Neural crest cell (in vitro differentiated cells): Measurements from ENCODE around the gene GAREM1. TPM values are rescaled to one million over a fixed set of nuclear protein-coding genes. Genes with fewer than 3 reads are reported as not detected.

Experiments used
- DNase-seq: peaks from one replicate; pipeline ENCODE4 v3.0.0; 2021; ENCODE audit warnings: low read depth, mixed read lengths, low spot score
- H3K27ac Mint-ChIP-seq: one replicate; pipeline ENCODE4 v1.8.0; 2021; ENCODE audit warnings: mild to moderate bottlenecking, mixed read lengths; ENCODE audit not compliant: unreplicated experiment
- H3K27me3 Mint-ChIP-seq: 2 replicates; pipeline ENCODE4 v1.8.0; 2021; ENCODE audit warnings: low read depth, mild to moderate bottlenecking, mixed read lengths
- H3K36me3 Mint-ChIP-seq: 2 replicates; pipeline ENCODE4 v1.8.0; 2021; ENCODE audit warnings: low read depth, mild to moderate bottlenecking, mixed read lengths
- H3K4me1 Mint-ChIP-seq: 2 replicates; pipeline ENCODE4 v1.8.0; 2021; ENCODE audit warnings: mixed read lengths
- H3K4me3 Mint-ChIP-seq: one replicate; pipeline ENCODE4 v1.8.0; 2021; ENCODE audit warnings: mild to moderate bottlenecking, mixed read lengths
- H3K9me3 Mint-ChIP-seq: 2 replicates; pipeline ENCODE4 v1.8.0; 2021; ENCODE audit warnings: mixed read lengths
- total RNA-seq: library from RNA; stranded (reverse); gene quantifications from 2 replicates; pipeline ENCODE4 v1.2.1, GENCODE V29; 2021
- TF ChIP-seq, protein P1 (sequence below): fragments of 200-600 bp; sonication (generic); conservative IDR thresholded peaks from 2 replicates; pipeline ENCODE4 v1.5.0; 2021; ENCODE audit warnings: antibody characterized with exemption, mild to moderate bottlenecking

GAREM1 gene
- total RNA-seq, 1 donor from 2014 or later: 11.0 TPM

DNA sequence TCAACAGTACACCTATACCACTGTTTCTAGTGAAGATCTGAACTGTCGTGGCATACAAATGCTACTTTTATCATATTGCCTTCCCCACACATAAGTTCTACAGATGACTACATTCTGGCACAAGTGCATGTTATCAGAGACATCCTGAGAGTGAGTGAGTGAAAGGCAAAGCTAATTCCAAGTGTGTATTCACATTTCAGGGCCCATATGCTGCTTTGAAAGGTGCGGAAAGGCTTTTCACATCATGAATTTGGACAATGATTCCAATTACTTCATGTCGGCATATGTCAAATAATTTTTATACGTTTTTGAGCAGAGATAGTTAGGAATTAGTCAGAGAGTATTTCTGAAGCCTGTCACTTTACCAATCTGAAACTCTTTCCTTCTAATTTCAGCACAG lies 101.7 kb downstream of the GAREM1 start:
- H3K4me1 Mint-ChIP-seq: no peaks in the 10 kb centered on the region
- no peaks in the 10 kb centered on the region for H3K36me3 Mint-ChIP-seq
- H3K4me3 Mint-ChIP-seq: no peak overlapping the region
- H3K9me3 Mint-ChIP-seq: no peaks in the 10 kb centered on the region
- TF ChIP-seq, protein P1, sequence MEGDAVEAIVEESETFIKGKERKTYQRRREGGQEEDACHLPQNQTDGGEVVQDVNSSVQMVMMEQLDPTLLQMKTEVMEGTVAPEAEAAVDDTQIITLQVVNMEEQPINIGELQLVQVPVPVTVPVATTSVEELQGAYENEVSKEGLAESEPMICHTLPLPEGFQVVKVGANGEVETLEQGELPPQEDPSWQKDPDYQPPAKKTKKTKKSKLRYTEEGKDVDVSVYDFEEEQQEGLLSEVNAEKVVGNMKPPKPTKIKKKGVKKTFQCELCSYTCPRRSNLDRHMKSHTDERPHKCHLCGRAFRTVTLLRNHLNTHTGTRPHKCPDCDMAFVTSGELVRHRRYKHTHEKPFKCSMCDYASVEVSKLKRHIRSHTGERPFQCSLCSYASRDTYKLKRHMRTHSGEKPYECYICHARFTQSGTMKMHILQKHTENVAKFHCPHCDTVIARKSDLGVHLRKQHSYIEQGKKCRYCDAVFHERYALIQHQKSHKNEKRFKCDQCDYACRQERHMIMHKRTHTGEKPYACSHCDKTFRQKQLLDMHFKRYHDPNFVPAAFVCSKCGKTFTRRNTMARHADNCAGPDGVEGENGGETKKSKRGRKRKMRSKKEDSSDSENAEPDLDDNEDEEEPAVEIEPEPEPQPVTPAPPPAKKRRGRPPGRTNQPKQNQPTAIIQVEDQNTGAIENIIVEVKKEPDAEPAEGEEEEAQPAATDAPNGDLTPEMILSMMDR: no peak
- no peaks in the 10 kb centered on the region for H3K27me3 Mint-ChIP-seq
- DNase-seq: no peak
- no peak overlapping the region for H3K27ac Mint-ChIP-seq

DNA sequence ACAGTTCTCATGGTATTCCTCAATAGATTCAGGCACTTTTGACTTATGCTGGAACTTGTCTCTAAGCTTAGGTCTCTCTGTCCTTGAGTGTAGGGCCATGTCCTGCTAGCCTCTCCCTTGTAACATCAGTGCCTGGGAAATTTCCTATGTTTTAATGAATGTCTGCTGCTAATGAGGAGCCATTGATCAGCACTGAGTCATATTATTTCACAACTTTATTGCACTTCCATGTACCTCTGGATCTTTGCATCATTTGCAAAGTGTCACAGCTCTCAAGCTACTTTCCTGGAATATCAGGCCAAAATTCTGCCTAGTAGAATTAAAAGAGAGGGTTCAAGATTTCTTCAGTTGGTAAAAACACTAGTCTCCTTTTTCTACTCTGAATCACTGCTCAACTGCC lies 102.5 kb downstream of the GAREM1 start:
- no peak overlapping the region for H3K4me3 Mint-ChIP-seq
- H3K4me1 Mint-ChIP-seq: no peaks in the 10 kb centered on the region
- no peaks in the 10 kb centered on the region for H3K27me3 Mint-ChIP-seq
- H3K27ac Mint-ChIP-seq: no peak overlapping the region
- no peaks in the 10 kb centered on the region for H3K36me3 Mint-ChIP-seq
- DNase-seq: no peak
- no peaks in the 10 kb centered on the region for H3K9me3 Mint-ChIP-seq
- TF ChIP-seq, protein P1: no peak

DNA sequence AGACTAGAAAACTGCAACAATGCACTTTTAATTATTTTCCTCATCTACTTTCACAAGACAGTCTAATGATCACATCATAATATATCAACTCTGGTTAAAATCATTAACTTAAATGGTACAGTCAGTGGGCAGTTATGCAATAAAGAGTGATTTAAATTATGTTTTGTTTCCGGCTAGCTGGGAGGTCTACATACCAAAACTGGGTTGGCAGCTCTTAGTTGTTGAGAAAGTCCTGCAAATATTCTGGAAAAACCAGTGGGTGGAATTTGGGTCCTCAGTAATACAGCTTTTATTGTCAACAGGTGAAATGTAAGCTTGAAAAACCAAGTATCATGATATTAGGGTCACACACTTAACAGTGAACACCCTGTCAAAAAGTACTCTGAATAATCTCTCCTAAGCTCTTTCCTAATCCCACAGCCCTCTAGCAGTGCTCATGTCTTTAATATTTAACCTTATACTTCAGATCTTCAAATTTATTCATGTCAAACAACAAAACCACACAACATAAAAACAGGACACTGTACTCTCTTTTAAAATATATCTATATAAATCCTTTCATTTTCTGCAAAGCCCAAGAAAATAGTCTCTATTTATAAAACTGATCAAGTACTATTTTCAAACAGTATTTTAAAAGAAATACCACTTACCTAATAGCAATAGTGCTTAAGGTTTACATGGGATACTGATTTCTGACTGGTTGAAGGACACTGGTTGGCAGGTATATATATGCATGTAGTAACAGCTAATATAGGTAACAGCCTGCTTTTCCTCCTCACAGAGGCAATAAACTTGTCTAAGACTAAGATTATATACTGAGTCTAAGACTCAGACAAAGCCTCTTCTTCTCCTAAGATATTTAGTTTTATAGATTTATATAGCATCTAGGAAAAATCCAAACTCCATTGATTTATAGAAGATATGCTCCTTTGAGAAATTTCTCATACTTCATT lies 103.8 kb downstream of the GAREM1 start:
- no peaks in the 10 kb centered on the region for H3K27me3 Mint-ChIP-seq
- H3K4me3 Mint-ChIP-seq: no peak overlapping the region
- TF ChIP-seq, protein P1: no peak
- H3K9me3 Mint-ChIP-seq: no peaks in the 10 kb centered on the region
- no peak overlapping the region for H3K27ac Mint-ChIP-seq
- no peaks in the 10 kb centered on the region for H3K4me1 Mint-ChIP-seq
- H3K36me3 Mint-ChIP-seq: no peaks in the 10 kb centered on the region
- no peak for DNase-seq

DNA sequence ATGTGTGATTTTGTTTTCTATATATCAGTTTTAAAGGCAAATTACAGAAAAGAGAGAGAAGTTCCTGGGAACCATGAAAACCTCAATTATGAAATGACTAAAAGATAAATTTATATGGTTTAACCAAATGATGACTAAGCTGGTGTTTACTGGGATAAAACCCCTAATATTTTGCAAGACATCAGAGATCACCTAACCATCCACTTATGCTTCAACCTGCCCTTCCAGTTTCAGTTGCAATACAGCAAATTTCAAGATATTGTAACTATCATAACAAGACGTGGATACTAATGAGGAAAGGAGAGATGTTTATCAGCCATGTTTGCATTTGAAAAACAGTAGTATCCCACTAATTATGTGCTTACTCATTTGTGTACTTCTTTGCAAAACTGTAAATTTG lies 108.2 kb downstream of the GAREM1 start:
- no peak overlapping the region for H3K27ac Mint-ChIP-seq
- no peak overlapping the region for H3K4me3 Mint-ChIP-seq
- peaks cover 2% of the 10 kb centered on the region for H3K36me3 Mint-ChIP-seq
- no peak for DNase-seq
- TF ChIP-seq, protein P1: no peak
- peaks cover 7% of the 10 kb centered on the region for H3K4me1 Mint-ChIP-seq
- no peaks in the 10 kb centered on the region for H3K9me3 Mint-ChIP-seq
- H3K27me3 Mint-ChIP-seq: no peaks in the 10 kb centered on the region

DNA sequence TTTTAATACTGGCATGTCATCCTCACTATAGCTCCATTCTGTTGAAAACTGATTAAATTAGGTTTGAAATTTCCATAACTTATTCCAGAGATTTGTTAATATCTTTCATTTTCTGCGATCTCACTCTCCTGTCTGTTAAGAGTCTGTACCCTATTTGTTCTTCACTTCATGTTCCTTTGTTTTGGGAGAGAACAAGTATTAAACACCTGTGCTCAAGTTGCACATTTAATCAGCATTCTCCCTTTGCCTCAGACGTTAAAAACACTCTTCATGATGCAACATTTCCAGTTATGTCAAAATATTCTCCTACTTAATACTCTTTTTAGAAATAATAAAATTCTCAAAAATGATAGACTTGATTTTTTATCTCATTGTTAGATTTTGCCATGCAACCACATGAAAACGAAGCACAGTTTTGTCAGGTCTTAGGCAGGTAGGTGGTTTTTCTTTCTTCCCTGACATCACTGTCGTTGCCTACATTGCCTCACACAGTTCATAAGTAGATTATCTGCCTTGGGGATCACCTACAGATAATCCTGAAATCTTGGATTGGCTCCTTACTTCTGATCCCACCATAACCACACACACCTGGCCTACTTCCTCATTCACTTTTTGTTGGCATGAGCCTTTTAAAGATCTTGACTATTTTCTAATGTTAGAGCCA lies 109.9 kb downstream of the GAREM1 start:
- H3K27ac Mint-ChIP-seq: no peak overlapping the region

More for the DNA sequence above, 109.9 kb downstream of the GAREM1 start:
- Mint-ChIP-seq H3K9me3 (no peaks in the 10 kb centered on the region), H3K27me3 (no peaks in the 10 kb centered on the region), H3K4me1 (peaks cover 16% of the 10 kb centered on the region), H3K36me3 (peaks cover 2% of the 10 kb centered on the region), H3K4me3 (no peak overlapping the region)
- TF ChIP-seq, protein P1: no peak
- no peak for DNase-seq
